Activated CD4-positive, alpha-beta T cell treated with anti-CD3 and anti-CD28 coated beads, Interleukin-2, amount 10 ng/mL, durations not matched to agents 24 days and 14 days (primary cell): Measurements from ENCODE around the gene IVL. TPM values are rescaled to one million over a fixed set of nuclear protein-coding genes. Genes with fewer than 3 reads are reported as not detected.
A peak's percentile ranks its signal among the peaks of the same experiment; 100 is the strongest.

Source experiments
- DNase-seq: peaks from one replicate; pipeline ENCODE4 v3.0.0; 2022
- H3K27ac Mint-ChIP-seq: one replicate; pipeline ENCODE4 v1.8.0; 2022; ENCODE audit warnings: mild to moderate bottlenecking, mixed read lengths
- H3K27me3 Mint-ChIP-seq: one replicate; pipeline ENCODE4 v1.8.0; 2022; ENCODE audit warnings: mixed read lengths
- H3K36me3 Mint-ChIP-seq: one replicate; pipeline ENCODE4 v1.8.0; 2022; ENCODE audit warnings: low read depth, mild to moderate bottlenecking, mixed read lengths
- H3K4me1 Mint-ChIP-seq: one replicate; pipeline ENCODE4 v1.8.0; 2021; ENCODE audit warnings: mixed read lengths
- H3K4me3 Mint-ChIP-seq: one replicate; pipeline ENCODE4 v1.8.0; 2022; ENCODE audit warnings: mild to moderate bottlenecking, moderate library complexity, mixed read lengths
- H3K9me3 Mint-ChIP-seq: one replicate; pipeline ENCODE4 v1.8.0; 2021; ENCODE audit warnings: mixed read lengths
- intact Hi-C: fragments of 100-400 bp; cut with micrococcal nuclease; formaldehyde crosslinking; loops from one replicate; pipeline ENCODE4 v1.15.1; 2023
- total RNA-seq: library from RNA; stranded (reverse); gene quantifications from 2 replicates; pipeline ENCODE4 v1.2.3, GENCODE V29; 2022

The IVL gene
- total RNA-seq, 1 donor from 2014 or later, result not detected

GRCh38 chr1:152879559-152880198 lies 28.7 kb upstream of the IVL start:
- Mint-ChIP-seq H3K4me3 (no peak overlapping the region), H3K9me3 (peaks cover 3% of the 10 kb centered on the region), H3K4me1 (peaks cover 3% of the 10 kb centered on the region), H3K36me3 (no peaks in the 10 kb centered on the region), H3K27ac (no peak overlapping the region), H3K27me3 (peaks cover 7% of the 10 kb centered on the region)
- no peak for DNase-seq
- intact Hi-C loops, result no loop called here

GRCh38 chr1:152880316-152880715 lies 28.0 kb upstream of the IVL start:
- intact Hi-C loops, result no loop called here
- Mint-ChIP-seq H3K4me3 (no peak overlapping the region), H3K4me1 (peaks cover 3% of the 10 kb centered on the region), H3K27ac (no peak overlapping the region), H3K27me3 (peaks cover 7% of the 10 kb centered on the region), H3K36me3 (no peaks in the 10 kb centered on the region), H3K9me3 (peaks cover 3% of the 10 kb centered on the region)
- DNase-seq, result no peak

- intact Hi-C loops, result no loop called here
- Mint-ChIP-seq H3K4me1 (peaks cover 3% of the 10 kb centered on the region), H3K9me3 (peaks cover 3% of the 10 kb centered on the region), H3K4me3 (no peak overlapping the region), H3K36me3 (no peaks in the 10 kb centered on the region), H3K27ac (no peak overlapping the region), H3K27me3 (peaks cover 10% of the 10 kb centered on the region)
- DNase-seq, result peak; percentile 43
Observed at GRCh38 chr1:152880907-152881306, 27.4 kb upstream of the IVL start.

GRCh38 chr1:152884085-152884484 lies 24.3 kb upstream of the IVL start:
- H3K27me3 Mint-ChIP-seq, result peaks cover 3% of the 10 kb centered on the region
- no peaks in the 10 kb centered on the region for H3K9me3 Mint-ChIP-seq
- intact Hi-C loops, result no loop called here
- no peak overlapping the region for H3K4me3 Mint-ChIP-seq
- H3K27ac Mint-ChIP-seq, result no peak overlapping the region
- H3K4me1 Mint-ChIP-seq, result peaks cover 3% of the 10 kb centered on the region
- H3K36me3 Mint-ChIP-seq, result no peaks in the 10 kb centered on the region
- DNase-seq, result peak; percentile 25

- peaks cover 3% of the 10 kb centered on the region for H3K27me3 Mint-ChIP-seq
- peaks cover 3% of the 10 kb centered on the region for H3K4me1 Mint-ChIP-seq
- no peaks in the 10 kb centered on the region for H3K9me3 Mint-ChIP-seq
- no peak overlapping the region for H3K27ac Mint-ChIP-seq
- intact Hi-C loops, result no loop called here
- no peak overlapping the region for H3K4me3 Mint-ChIP-seq
- DNase-seq, result peak; percentile 25
- no peaks in the 10 kb centered on the region for H3K36me3 Mint-ChIP-seq
Observed at GRCh38 chr1:152884506-152884905, 23.8 kb upstream of the IVL start.

GRCh38 chr1:152884966-152885624 lies 23.3 kb upstream of the IVL start:
- Mint-ChIP-seq H3K36me3 (no peaks in the 10 kb centered on the region), H3K4me1 (peaks cover 3% of the 10 kb centered on the region), H3K4me3 (no peak overlapping the region)

GRCh38 chr1:152886085-152886484 lies 22.3 kb upstream of the IVL start:
- H3K4me1 Mint-ChIP-seq, result no peaks in the 10 kb centered on the region
- H3K27me3 Mint-ChIP-seq, result peaks cover 3% of the 10 kb centered on the region
- no peak overlapping the region for H3K4me3 Mint-ChIP-seq
- no peak overlapping the region for H3K27ac Mint-ChIP-seq
- H3K9me3 Mint-ChIP-seq, result no peaks in the 10 kb centered on the region
- DNase-seq, result no peak
- intact Hi-C loops, result no loop called here
- no peaks in the 10 kb centered on the region for H3K36me3 Mint-ChIP-seq

More at GRCh38 chr1:152884966-152885624, 23.3 kb upstream of the IVL start:
- no peak overlapping the region for H3K27ac Mint-ChIP-seq
- intact Hi-C loops, result no loop called here
- no peaks in the 10 kb centered on the region for H3K9me3 Mint-ChIP-seq
- peaks cover 3% of the 10 kb centered on the region for H3K27me3 Mint-ChIP-seq
- peak; percentile 27 for DNase-seq

- H3K4me1 Mint-ChIP-seq, result no peaks in the 10 kb centered on the region
- no peaks in the 10 kb centered on the region for H3K9me3 Mint-ChIP-seq
- intact Hi-C loops, result no loop called here
- no peak overlapping the region for H3K27ac Mint-ChIP-seq
- no peaks in the 10 kb centered on the region for H3K36me3 Mint-ChIP-seq
- peaks cover 9% of the 10 kb centered on the region for H3K27me3 Mint-ChIP-seq
- peak; percentile 40 for DNase-seq
- H3K4me3 Mint-ChIP-seq, result no peak overlapping the region
Observed at GRCh38 chr1:152886758-152887409, 21.5 kb upstream of the IVL start.

GRCh38 chr1:152888126-152888525 lies 20.2 kb upstream of the IVL start:
- H3K4me3 Mint-ChIP-seq, result no peak overlapping the region
- no peak overlapping the region for H3K27ac Mint-ChIP-seq
- no peak for DNase-seq
- intact Hi-C loops, result no loop called here
- H3K27me3 Mint-ChIP-seq, result peaks cover 13% of the 10 kb centered on the region
- no peaks in the 10 kb centered on the region for H3K36me3 Mint-ChIP-seq
- H3K9me3 Mint-ChIP-seq, result no peaks in the 10 kb centered on the region
- H3K4me1 Mint-ChIP-seq, result no peaks in the 10 kb centered on the region

- peak; percentile 23 for DNase-seq
- Mint-ChIP-seq H3K9me3 (no peaks in the 10 kb centered on the region), H3K4me1 (no peaks in the 10 kb centered on the region), H3K27ac (no peak overlapping the region), H3K27me3 (peaks cover 4% of the 10 kb centered on the region), H3K4me3 (no peak overlapping the region), H3K36me3 (no peaks in the 10 kb centered on the region)
- intact Hi-C loops, result no loop called here
Observed at GRCh38 chr1:152899027-152899426, 9.3 kb upstream of the IVL start.

GRCh38 chr1:152899883-152900282 lies 8.5 kb upstream of the IVL start:
- H3K4me3 Mint-ChIP-seq, result no peak overlapping the region
- H3K27ac Mint-ChIP-seq, result no peak overlapping the region
- DNase-seq, result no peak
- no peaks in the 10 kb centered on the region for H3K9me3 Mint-ChIP-seq
- H3K4me1 Mint-ChIP-seq, result no peaks in the 10 kb centered on the region
- intact Hi-C loops, result no loop called here
- H3K36me3 Mint-ChIP-seq, result no peaks in the 10 kb centered on the region
- no peaks in the 10 kb centered on the region for H3K27me3 Mint-ChIP-seq

GRCh38 chr1:152901631-152902030 lies 6.7 kb upstream of the IVL start:
- no peaks in the 10 kb centered on the region for H3K9me3 Mint-ChIP-seq
- no peaks in the 10 kb centered on the region for H3K27me3 Mint-ChIP-seq
- no peaks in the 10 kb centered on the region for H3K36me3 Mint-ChIP-seq
- peak; percentile 35 for DNase-seq
- no peak overlapping the region for H3K4me3 Mint-ChIP-seq
- no peaks in the 10 kb centered on the region for H3K4me1 Mint-ChIP-seq
- no peak overlapping the region for H3K27ac Mint-ChIP-seq
- intact Hi-C loops, result no loop called here

GRCh38 chr1:152902636-152903035 lies 5.7 kb upstream of the IVL start:
- peak; percentile 47 for DNase-seq
- Mint-ChIP-seq H3K27ac (no peak overlapping the region), H3K36me3 (no peaks in the 10 kb centered on the region), H3K27me3 (no peaks in the 10 kb centered on the region), H3K4me3 (no peak overlapping the region), H3K4me1 (no peaks in the 10 kb centered on the region), H3K9me3 (no peaks in the 10 kb centered on the region)
- intact Hi-C loops, result no loop called here

- Mint-ChIP-seq H3K27ac (no peak overlapping the region), H3K36me3 (no peaks in the 10 kb centered on the region), H3K27me3 (no peaks in the 10 kb centered on the region), H3K4me3 (no peak overlapping the region), H3K4me1 (no peaks in the 10 kb centered on the region), H3K9me3 (no peaks in the 10 kb centered on the region)
- intact Hi-C loops, result no loop called here
- DNase-seq, result peak; percentile 37
Observed at GRCh38 chr1:152904688-152905440, 3.5 kb upstream of the IVL start.
